Myocyte (in vitro differentiated cells): ENCODE data around the gene MFN2. TPM values are rescaled to one million over a fixed set of nuclear protein-coding genes. Genes with fewer than 3 reads are reported as not detected.
"Not testable (repeated sequence)": the region's sequence is repeated elsewhere in the genome, so short reads cannot be mapped to it uniquely, and the experiment has no call there.

ENCODE experiments used
- DNase-seq: peaks from one replicate; pipeline ENCODE4 v3.0.0-alpha.2; 2012; ENCODE audit warnings: low read depth
- total RNA-seq: library from RNA; depleted of rRNA; stranded (reverse); fragments of >200 nt; gene quantifications from 2 replicates; pipeline ENCODE4 v1.2.3, GENCODE V29; 2014

The MFN2 gene
- total RNA-seq, 1 donor from 2014 or later, result 76.1 TPM

- no peak for DNase-seq
These were observed 39.7 kb downstream of the MFN2 start for GRCh38 chr1:12019858-12020509.

GRCh38 chr1:12021616-12022015, 41.4 kb downstream of the MFN2 start:
- no peak for DNase-seq

- no peak for DNase-seq
These were observed 41.8 kb downstream of the MFN2 start for GRCh38 chr1:12022036-12022435.

GRCh38 chr1:12026586-12026985, 46.3 kb downstream of the MFN2 start:
- no peak for DNase-seq

- DNase-seq, result no peak
These were observed 48.0 kb downstream of the MFN2 start for GRCh38 chr1:12028248-12028647.

- DNase-seq, result no peak
These were observed 48.8 kb downstream of the MFN2 start for GRCh38 chr1:12028957-12029511.

GRCh38 chr1:12029720-12030339, 49.6 kb downstream of the MFN2 start:
- DNase-seq, result no peak

- DNase-seq, result no peak
These were observed 51.1 kb downstream of the MFN2 start for GRCh38 chr1:12031039-12031980.

- DNase-seq, result no peak
These were observed 51.9 kb downstream of the MFN2 start for GRCh38 chr1:12032161-12032621.

- DNase-seq, result not testable (repeated sequence)
These were observed 53.2 kb downstream of the MFN2 start for GRCh38 chr1:12033441-12033840.

GRCh38 chr1:12034381-12034801, 54.1 kb downstream of the MFN2 start:
- DNase-seq, result no peak

- DNase-seq, result no peak
These were observed 55.1 kb downstream of the MFN2 start for GRCh38 chr1:12035312-12035711.

GRCh38 chr1:12037486-12038355, 57.5 kb downstream of the MFN2 start:
- no peak for DNase-seq

- no peak for DNase-seq
These were observed 58.3 kb downstream of the MFN2 start for GRCh38 chr1:12038356-12039163.

- DNase-seq, result no peak
These were observed 58.9 kb downstream of the MFN2 start for GRCh38 chr1:12039164-12039525.

GRCh38 chr1:12039824-12040456, 59.7 kb downstream of the MFN2 start:
- not testable (repeated sequence) for DNase-seq

GRCh38 chr1:12040457-12041051, 60.3 kb downstream of the MFN2 start:
- DNase-seq, result peak; percentile 59

- peak; percentile 85 for DNase-seq
These were observed 64.1 kb downstream of the MFN2 start for GRCh38 chr1:12044187-12044877.
